Kidney glomerular epithelial cell (primary cell): ENCODE results near the gene DPP6.

ENCODE experiments used
- DNase-seq: peaks from one replicate; lab custom pipeline; 2025; lab: John Stamatoyannopoulos, UW

DPP6 gene

GRCh38 chr7:154832557-154833138, 780.5 kb downstream of the DPP6 start:
- DNase-seq = no peak

GRCh38 chr7:154836021-154836448, 783.8 kb downstream of the DPP6 start:
- no peak for DNase-seq

GRCh38 chr7:154837087-154837486, 784.9 kb downstream of the DPP6 start:
- DNase-seq = no peak

GRCh38 chr7:154837622-154838021, 785.4 kb downstream of the DPP6 start:
- no peak for DNase-seq

- DNase-seq = no peak
These were observed 787.9 kb downstream of the DPP6 start for GRCh38 chr7:154840086-154840485.

- DNase-seq = no peak
These were observed 789.6 kb downstream of the DPP6 start for GRCh38 chr7:154841731-154842331.

GRCh38 chr7:154842591-154842990, 790.4 kb downstream of the DPP6 start:
- no peak for DNase-seq

- DNase-seq = no peak
These were observed 791.6 kb downstream of the DPP6 start for GRCh38 chr7:154843670-154844237.

- no peak for DNase-seq
These were observed 792.3 kb downstream of the DPP6 start for GRCh38 chr7:154844499-154844898.

- no peak for DNase-seq
These were observed 792.8 kb downstream of the DPP6 start for GRCh38 chr7:154844955-154845354.

- no peak for DNase-seq
These were observed 796.3 kb downstream of the DPP6 start for GRCh38 chr7:154848464-154848863.

- DNase-seq = no peak
These were observed 800.0 kb downstream of the DPP6 start for GRCh38 chr7:154852205-154852604.

GRCh38 chr7:154853063-154853726, 801.0 kb downstream of the DPP6 start:
- no peak for DNase-seq

GRCh38 chr7:154853727-154854095, 801.5 kb downstream of the DPP6 start:
- no peak for DNase-seq

GRCh38 chr7:154854836-154855235, 802.6 kb downstream of the DPP6 start:
- no peak for DNase-seq

GRCh38 chr7:154855366-154855765, 803.2 kb downstream of the DPP6 start:
- DNase-seq = no peak

GRCh38 chr7:154856733-154857132, 804.5 kb downstream of the DPP6 start:
- DNase-seq = no peak

GRCh38 chr7:154857240-154857639, 805.0 kb downstream of the DPP6 start:
- DNase-seq = no peak

- no peak for DNase-seq
These were observed 805.8 kb downstream of the DPP6 start for GRCh38 chr7:154857728-154858681.

GRCh38 chr7:154858836-154859537, 806.8 kb downstream of the DPP6 start:
- DNase-seq = no peak
